Uterus (tissue), 2 donors: ENCODE measurements around the gene PRRT3.

Experiments
- CTCF ChIP-seq, 4 experiments: fragments of 200-600 bp in 2 of 4; fragments of 450-650 bp in 2 of 4; sonication (generic) in 2 of 4; IDR thresholded peaks; one replicate each; pipeline ENCODE4 v1.5.1; 2016 to 2019; ENCODE audit warnings: antibody characterized with exemption in 4 of 4, mild to moderate bottlenecking in 2 of 4, moderate library complexity in 1 of 4
- POLR2A ChIP-seq, 2 donors: fragments of 450-650 bp; IDR thresholded peaks; one replicate each; pipeline ENCODE4 v1.6.1; 2016; ENCODE audit warnings: antibody characterized with exemption in 2 of 2, mild to moderate bottlenecking in 1 of 2, moderate library complexity in 1 of 2

- no peak for TF ChIP-seq CTCF (IDR thresholded peaks at IDR 0.05)
- no peak for TF ChIP-seq POLR2A (IDR thresholded peaks at IDR 0.05)
These were observed 17.9 kb upstream of the PRRT3 start for GRCh38 chr3:9970020-9970652.
